Measurements from ENCODE around the gene RPAIN. TPM values are rescaled to one million over a fixed set of nuclear protein-coding genes. Genes with fewer than 3 reads are reported as not detected.

The RPAIN gene
- total RNA-seq, 1 experiment from 2014 or later: 120 TPM

- DNase-seq (ENCODE audit: low spot score): no peak
- intact Hi-C loops (cut with micrococcal nuclease; ENCODE audit: unreplicated experiment): no loop called here
- CTCF ChIA-PET: no interaction called here
Observed at GRCh38 chr17:5399767-5400166, 20.2 kb upstream of the RPAIN start.

GRCh38 chr17:5405400-5405799 is 14.6 kb upstream of the RPAIN start:
- ChIA-PET POLR2A (ENCODE audit: low non-redundant PET) (no interaction called here), CTCF (no interaction called here)
- no peaks in the 10 kb centered on the region for H3K4me1 ChIP-seq (ENCODE audit: insufficient read depth, low read length, poor library complexity, severe bottlenecking)
- H3K27me3 ChIP-seq (replicated peaks; ENCODE audit: insufficient read depth, low read depth, low read length, poor library complexity): no peaks in the 10 kb centered on the region
- BruUV-seq (replicated peaks): no TSS peak
- no peak overlapping the region for H3K4me3 ChIP-seq (ENCODE audit: low read depth, low read length, poor library complexity, severe bottlenecking)
- peaks cover 92% of the 10 kb centered on the region for H3K36me3 ChIP-seq (ENCODE audit: insufficient read depth, low read length, poor library complexity, severe bottlenecking)
- TF ChIP-seq EZH2 (IDR thresholded peaks at IDR 0.05; ENCODE audit: borderline replicate concordance, low read depth, low read length, poor library complexity, severe bottlenecking): no peak
- TF ChIP-seq CTCF (conservative IDR thresholded peaks at IDR 0.05; ENCODE audit: low read depth, low read length): no peak
- H3K27ac ChIP-seq (ENCODE audit: low read depth, low read length, poor library complexity, severe bottlenecking): no peak overlapping the region
- no peak for DNase-seq (ENCODE audit: low spot score)
- intact Hi-C loops (cut with micrococcal nuclease; ENCODE audit: unreplicated experiment): no loop called here
- H3K9me3 ChIP-seq (ENCODE audit: low read depth, low read length, poor library complexity, severe bottlenecking): no peaks in the 10 kb centered on the region

More at GRCh38 chr17:5399767-5400166, 20.2 kb upstream of the RPAIN start:
- Histone ChIP-seq H3K4me1 (ENCODE audit: insufficient read depth, low read length, poor library complexity, severe bottlenecking) (no peaks in the 10 kb centered on the region), H3K9me3 (ENCODE audit: low read depth, low read length, poor library complexity, severe bottlenecking) (no peaks in the 10 kb centered on the region), H3K27me3 (replicated peaks; ENCODE audit: insufficient read depth, low read depth, low read length, poor library complexity) (no peaks in the 10 kb centered on the region), H3K27ac (ENCODE audit: low read depth, low read length, poor library complexity, severe bottlenecking) (no peak overlapping the region), H3K36me3 (ENCODE audit: insufficient read depth, low read length, poor library complexity, severe bottlenecking) (peaks cover 78% of the 10 kb centered on the region), H3K4me3 (ENCODE audit: low read depth, low read length, poor library complexity, severe bottlenecking) (no peak overlapping the region)
- POLR2A ChIA-PET (ENCODE audit: low non-redundant PET): no interaction called here
- no peak for TF ChIP-seq EZH2 (IDR thresholded peaks at IDR 0.05; ENCODE audit: borderline replicate concordance, low read depth, low read length, poor library complexity, severe bottlenecking)
- TF ChIP-seq CTCF (conservative IDR thresholded peaks at IDR 0.05; ENCODE audit: low read depth, low read length): no peak
- BruUV-seq (replicated peaks): no TSS peak

GRCh38 chr17:5408186-5408585 is 11.8 kb upstream of the RPAIN start:
- Histone ChIP-seq H3K4me1 (ENCODE audit: insufficient read depth, low read length, poor library complexity, severe bottlenecking) (no peaks in the 10 kb centered on the region), H3K4me3 (ENCODE audit: low read depth, low read length, poor library complexity, severe bottlenecking) (no peak overlapping the region), H3K27ac (ENCODE audit: low read depth, low read length, poor library complexity, severe bottlenecking) (no peak overlapping the region), H3K27me3 (replicated peaks; ENCODE audit: insufficient read depth, low read depth, low read length, poor library complexity) (no peaks in the 10 kb centered on the region), H3K36me3 (ENCODE audit: insufficient read depth, low read length, poor library complexity, severe bottlenecking) (peaks cover 93% of the 10 kb centered on the region), H3K9me3 (ENCODE audit: low read depth, low read length, poor library complexity, severe bottlenecking) (no peaks in the 10 kb centered on the region)
- DNase-seq (ENCODE audit: low spot score): no peak
- CTCF ChIA-PET: no interaction called here
- intact Hi-C loops (cut with micrococcal nuclease; ENCODE audit: unreplicated experiment): no loop called here
- TF ChIP-seq CTCF (conservative IDR thresholded peaks at IDR 0.05; ENCODE audit: low read depth, low read length) (no peak), EZH2 (IDR thresholded peaks at IDR 0.05; ENCODE audit: borderline replicate concordance, low read depth, low read length, poor library complexity, severe bottlenecking) (no peak)
- POLR2A ChIA-PET (ENCODE audit: low non-redundant PET): no interaction called here
- BruUV-seq (replicated peaks): no TSS peak

All from A673 (cell line).